ENCODE measurements around the gene CAP2. TPM values are rescaled to one million over a fixed set of nuclear protein-coding genes. Genes with fewer than 3 reads are reported as not detected.

Gene CAP2
- total RNA-seq, 1 experiment from 2014 or later = 7.2 TPM

GRCh38 chr6:17525637-17526036 lies 132.2 kb downstream of the CAP2 start (continued):
- TF ChIP-seq ERG (CRISPR knock-in tag; IDR thresholded peaks at IDR 0.05) (no peak), ATF3 (CRISPR knock-in tag; conservative IDR thresholded peaks at IDR 0.05) (no peak), FOXP4 (CRISPR knock-in tag; IDR thresholded peaks at IDR 0.05) (no peak), ZNF263 (CRISPR knock-in tag; IDR thresholded peaks at IDR 0.05; ENCODE audit: low read depth) (no peak), TP53 (CRISPR knock-in tag; IDR thresholded peaks at IDR 0.05) (no peak), SOX15 (CRISPR knock-in tag; IDR thresholded peaks at IDR 0.05) (no peak), AFF4 (CRISPR knock-in tag; IDR thresholded peaks at IDR 0.05; ENCODE audit: borderline replicate concordance) (no peak), PRDM15 (CRISPR knock-in tag; IDR thresholded peaks at IDR 0.05) (no peak), HMGA2 (CRISPR knock-in tag; IDR thresholded peaks at IDR 0.05) (no peak), FOXJ3 (CRISPR knock-in tag; IDR thresholded peaks at IDR 0.05; ENCODE audit: borderline replicate concordance) (no peak), STAT6 (CRISPR knock-in tag; conservative IDR thresholded peaks at IDR 0.05; ENCODE audit: low read depth) (no peak), ZNF396 (CRISPR knock-in tag; IDR thresholded peaks at IDR 0.05; ENCODE audit: borderline replicate concordance) (no peak), RELA (CRISPR knock-in tag; IDR thresholded peaks at IDR 0.05; ENCODE audit: borderline replicate concordance) (no peak)
